Neuron (in vitro differentiated cells): ENCODE measurements around the gene ADCK1.
"Not testable (repeated sequence)": the region's sequence is repeated elsewhere in the genome, so short reads cannot be mapped to it uniquely, and the experiment has no call there.

Experiments used
- H2AFZ ChIP-seq: one replicate; pipeline ENCODE4 v1.6.1; 2013; ENCODE audit warnings: low read depth, mild to moderate bottlenecking, inconsistent platforms, low read length, moderate library complexity
- H3K27me3 ChIP-seq: one replicate; pipeline ENCODE4 v1.6.1; 2013; ENCODE audit warnings: low read length; ENCODE audit not compliant: insufficient read depth
- H3K36me3 ChIP-seq: one replicate; pipeline ENCODE4 v1.6.1; 2013; ENCODE audit warnings: low read length; ENCODE audit not compliant: insufficient read depth
- H3K4me1 ChIP-seq: one replicate; pipeline ENCODE4 v1.6.1; 2013; ENCODE audit warnings: low read length; ENCODE audit not compliant: insufficient read depth
- H3K4me3 ChIP-seq: 2 replicates; pipeline ENCODE4 v1.5.1; 2013; ENCODE audit warnings: mild to moderate bottlenecking, low read length, moderate library complexity
- H3K9me3 ChIP-seq: one replicate; pipeline ENCODE4 v1.6.1; 2013; ENCODE audit warnings: low read length

The ADCK1 gene

GRCh38 chr14:77799863-77800730, at the start of gene ADCK1:
TSS of gene ADCK1 (plus strand) at chr14:77800109. CDS start at chr14:77818979, 18,870 bp downstream.
- Histone ChIP-seq H2AFZ (peak within 1 kb of the TSS; percentile 93), H3K4me3 (peak within 1 kb of the TSS; percentile 58), H3K27me3 (no peaks in the 10 kb centered on the region), H3K9me3 (no peaks in the 10 kb centered on the region), H3K4me1 (peaks cover 2% of the 10 kb centered on the region), H3K36me3 (no peaks in the 10 kb centered on the region)

- H3K4me3 ChIP-seq = no peak overlapping the region
- no peak overlapping the region for H2AFZ ChIP-seq
- no peaks in the 10 kb centered on the region for H3K27me3 ChIP-seq
- peaks cover 10% of the 10 kb centered on the region for H3K9me3 ChIP-seq
- no peaks in the 10 kb centered on the region for H3K4me1 ChIP-seq
- H3K36me3 ChIP-seq = peaks cover 68% of the 10 kb centered on the region
Observed at GRCh38 chr14:77752266-77752665, 47.6 kb upstream of the ADCK1 start.

GRCh38 chr14:77752799-77753516, 47.0 kb upstream of the ADCK1 start:
- peaks cover 73% of the 10 kb centered on the region for H3K36me3 ChIP-seq
- H3K27me3 ChIP-seq = no peaks in the 10 kb centered on the region
- no peak overlapping the region for H3K4me3 ChIP-seq
- H2AFZ ChIP-seq = no peak overlapping the region
- no peaks in the 10 kb centered on the region for H3K4me1 ChIP-seq
- H3K9me3 ChIP-seq = peaks cover 10% of the 10 kb centered on the region

GRCh38 chr14:77760381-77761204, 39.3 kb upstream of the ADCK1 start, which contains the start of gene SNW1:
TSS of gene SNW1 (minus strand) at chr14:77761156. CDS start at chr14:77761127, 29 bp downstream.
- peak within 1 kb of the TSS; percentile 71 for H3K4me3 ChIP-seq
- peaks cover 5% of the 10 kb centered on the region for H3K9me3 ChIP-seq
- peaks cover 19% of the 10 kb centered on the region for H3K36me3 ChIP-seq
- H2AFZ ChIP-seq = peak within 1 kb of the TSS; percentile 97
- peaks cover 16% of the 10 kb centered on the region for H3K4me1 ChIP-seq
- H3K27me3 ChIP-seq = no peaks in the 10 kb centered on the region

- Histone ChIP-seq H3K4me3 (peak overlapping the region; percentile 71), H3K4me1 (peaks cover 16% of the 10 kb centered on the region), H3K27me3 (no peaks in the 10 kb centered on the region), H3K9me3 (no peaks in the 10 kb centered on the region), H3K36me3 (peaks cover 15% of the 10 kb centered on the region), H2AFZ (peak overlapping the region; percentile 97)
Observed at GRCh38 chr14:77761205-77761931, 38.5 kb upstream of the ADCK1 start.

GRCh38 chr14:77763316-77763715, 36.6 kb upstream of the ADCK1 start:
- no peak overlapping the region for H2AFZ ChIP-seq
- H3K4me1 ChIP-seq = peaks cover 16% of the 10 kb centered on the region
- H3K9me3 ChIP-seq = no peaks in the 10 kb centered on the region
- H3K36me3 ChIP-seq = peaks cover 5% of the 10 kb centered on the region
- H3K4me3 ChIP-seq = no peak overlapping the region
- no peaks in the 10 kb centered on the region for H3K27me3 ChIP-seq

GRCh38 chr14:77763978-77764377, 35.9 kb upstream of the ADCK1 start:
- peaks cover 16% of the 10 kb centered on the region for H3K4me1 ChIP-seq
- H3K36me3 ChIP-seq = peaks cover 1% of the 10 kb centered on the region
- H3K27me3 ChIP-seq = no peaks in the 10 kb centered on the region
- H3K4me3 ChIP-seq = no peak overlapping the region
- H3K9me3 ChIP-seq = no peaks in the 10 kb centered on the region
- no peak overlapping the region for H2AFZ ChIP-seq

GRCh38 chr14:77768442-77769069, 31.4 kb upstream of the ADCK1 start:
- not testable (repeated sequence) for H3K27me3 ChIP-seq, H3K9me3 ChIP-seq, H3K36me3 ChIP-seq, H3K4me3 ChIP-seq, H2AFZ ChIP-seq, H3K4me1 ChIP-seq

GRCh38 chr14:77773966-77774365, 25.9 kb upstream of the ADCK1 start:
- not testable (repeated sequence) for H3K36me3 ChIP-seq, H3K4me1 ChIP-seq, H3K9me3 ChIP-seq, H3K4me3 ChIP-seq, H3K27me3 ChIP-seq, H2AFZ ChIP-seq

GRCh38 chr14:77782202-77782601, 17.7 kb upstream of the ADCK1 start:
- peaks cover 4% of the 10 kb centered on the region for H3K27me3 ChIP-seq
- peaks cover 7% of the 10 kb centered on the region for H3K4me1 ChIP-seq
- H3K9me3 ChIP-seq = no peaks in the 10 kb centered on the region
- H3K4me3 ChIP-seq = no peak overlapping the region
- H2AFZ ChIP-seq = no peak overlapping the region
- no peaks in the 10 kb centered on the region for H3K36me3 ChIP-seq

GRCh38 chr14:77786148-77786547, 13.8 kb upstream of the ADCK1 start:
- H3K4me3 ChIP-seq = no peak overlapping the region
- H3K27me3 ChIP-seq = no peaks in the 10 kb centered on the region
- no peak overlapping the region for H2AFZ ChIP-seq
- peaks cover 7% of the 10 kb centered on the region for H3K4me1 ChIP-seq
- no peaks in the 10 kb centered on the region for H3K9me3 ChIP-seq
- no peaks in the 10 kb centered on the region for H3K36me3 ChIP-seq
